Sigmoid colon (tissue), 3 donors: Measurements from ENCODE around the gene OR10J1.

ENCODE experiments used
- CTCF ChIP-seq, 4 experiments: fragments of 450-650 bp in 3 of 4; fragments of 200-600 bp in 1 of 4; IDR thresholded peaks; one replicate each; pipeline ENCODE4 v1.5.1; 2016 to 2019; ENCODE audit warnings: antibody characterized with exemption in 4 of 4, mild to moderate bottlenecking in 3 of 4, moderate library complexity in 2 of 4
- POLR2A ChIP-seq, 2 donors: fragments of 450-650 bp; IDR thresholded peaks; one replicate each; pipeline ENCODE4 v1.6.1; 2016; ENCODE audit warnings: antibody characterized with exemption in 2 of 2, mild to moderate bottlenecking in 2 of 2, moderate library complexity in 2 of 2

DNA sequence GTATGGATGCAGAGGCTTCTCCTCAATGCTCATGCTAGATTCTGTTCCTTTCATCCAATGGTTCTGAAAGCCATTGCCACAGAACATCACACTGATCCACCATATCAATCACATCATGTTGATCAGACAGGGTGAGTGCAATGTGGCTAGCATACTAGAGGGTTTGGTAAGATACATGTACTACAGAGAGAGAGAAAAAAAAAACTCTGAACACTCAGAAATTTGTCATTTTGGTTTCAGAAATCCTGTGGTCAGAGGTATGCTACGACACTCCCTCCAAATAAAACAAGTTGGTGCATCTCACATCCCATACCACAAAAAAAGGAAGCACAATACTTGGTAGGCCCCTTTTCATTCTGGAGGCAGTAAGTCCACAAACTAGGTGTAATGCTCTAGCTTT, 35.4 kb downstream of the OR10J1 start:
- TF ChIP-seq CTCF (IDR thresholded peaks at IDR 0.05) (no peak), POLR2A (IDR thresholded peaks at IDR 0.05) (no peak)
